Testis (tissue), 2 donors: ENCODE measurements around the gene TYROBP.

Experiments
- POLR2A ChIP-seq: fragments of 450-650 bp; IDR thresholded peaks from one replicate; pipeline ENCODE4 v1.6.1; 2017; ENCODE audit warnings: antibody characterized with exemption, mild to moderate bottlenecking, moderate library complexity
- TF ChIP-seq, protein P1 (sequence below), 3 experiments: fragments of 450-650 bp in 2 of 3; fragments of 200-600 bp in 1 of 3; sonication (generic) in 1 of 3; IDR thresholded peaks; one replicate each; pipeline ENCODE4 v1.5.1; 2016 to 2019; ENCODE audit warnings: antibody characterized with exemption in 3 of 3, mild to moderate bottlenecking in 2 of 3, moderate library complexity in 1 of 3

DNA sequence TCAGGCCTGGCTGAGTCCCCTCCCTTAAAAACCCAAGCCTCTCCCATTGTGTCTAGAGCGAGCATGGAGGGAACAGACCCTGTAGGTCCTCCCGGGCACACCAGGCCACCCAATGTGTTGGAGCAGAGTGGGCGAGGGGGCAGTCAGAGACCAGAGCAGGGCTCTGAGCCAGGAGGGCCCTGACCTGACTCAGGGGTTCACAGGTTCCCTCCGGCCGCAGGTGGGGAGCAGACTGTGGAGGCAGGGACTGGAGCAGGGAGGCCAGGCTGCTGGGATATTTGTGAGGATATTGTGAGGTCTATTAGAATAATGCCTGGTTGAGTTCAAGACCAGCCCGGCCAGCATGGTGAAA, 1.6 kb upstream of the TYROBP start:
- TF ChIP-seq, protein P1, sequence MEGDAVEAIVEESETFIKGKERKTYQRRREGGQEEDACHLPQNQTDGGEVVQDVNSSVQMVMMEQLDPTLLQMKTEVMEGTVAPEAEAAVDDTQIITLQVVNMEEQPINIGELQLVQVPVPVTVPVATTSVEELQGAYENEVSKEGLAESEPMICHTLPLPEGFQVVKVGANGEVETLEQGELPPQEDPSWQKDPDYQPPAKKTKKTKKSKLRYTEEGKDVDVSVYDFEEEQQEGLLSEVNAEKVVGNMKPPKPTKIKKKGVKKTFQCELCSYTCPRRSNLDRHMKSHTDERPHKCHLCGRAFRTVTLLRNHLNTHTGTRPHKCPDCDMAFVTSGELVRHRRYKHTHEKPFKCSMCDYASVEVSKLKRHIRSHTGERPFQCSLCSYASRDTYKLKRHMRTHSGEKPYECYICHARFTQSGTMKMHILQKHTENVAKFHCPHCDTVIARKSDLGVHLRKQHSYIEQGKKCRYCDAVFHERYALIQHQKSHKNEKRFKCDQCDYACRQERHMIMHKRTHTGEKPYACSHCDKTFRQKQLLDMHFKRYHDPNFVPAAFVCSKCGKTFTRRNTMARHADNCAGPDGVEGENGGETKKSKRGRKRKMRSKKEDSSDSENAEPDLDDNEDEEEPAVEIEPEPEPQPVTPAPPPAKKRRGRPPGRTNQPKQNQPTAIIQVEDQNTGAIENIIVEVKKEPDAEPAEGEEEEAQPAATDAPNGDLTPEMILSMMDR (IDR thresholded peaks at IDR 0.05), result no peak
- no peak for TF ChIP-seq POLR2A
